Sigmoid colon (tissue), 4 donors: ENCODE data around the gene PCDHGB2.

Source experiments
- EP300 ChIP-seq, 4 donors: sonication (generic); formaldehyde crosslinking; IDR thresholded peaks; one replicate each; pipeline ENCODE4 v1.6.1; 2017; ENCODE audit warnings: antibody characterized with exemption in 4 of 4
- POLR2A ChIP-seq, 2 donors: fragments of 450-650 bp; IDR thresholded peaks; one replicate each; pipeline ENCODE4 v1.6.1; 2016; ENCODE audit warnings: antibody characterized with exemption in 2 of 2, mild to moderate bottlenecking in 2 of 2, moderate library complexity in 2 of 2
- TF ChIP-seq, protein P1 (sequence below), 4 experiments: fragments of 450-650 bp in 3 of 4; fragments of 200-600 bp in 1 of 4; IDR thresholded peaks; one replicate each; pipeline ENCODE4 v1.5.1; 2016 to 2019; ENCODE audit warnings: antibody characterized with exemption in 4 of 4, mild to moderate bottlenecking in 3 of 4, moderate library complexity in 2 of 4

DNA sequence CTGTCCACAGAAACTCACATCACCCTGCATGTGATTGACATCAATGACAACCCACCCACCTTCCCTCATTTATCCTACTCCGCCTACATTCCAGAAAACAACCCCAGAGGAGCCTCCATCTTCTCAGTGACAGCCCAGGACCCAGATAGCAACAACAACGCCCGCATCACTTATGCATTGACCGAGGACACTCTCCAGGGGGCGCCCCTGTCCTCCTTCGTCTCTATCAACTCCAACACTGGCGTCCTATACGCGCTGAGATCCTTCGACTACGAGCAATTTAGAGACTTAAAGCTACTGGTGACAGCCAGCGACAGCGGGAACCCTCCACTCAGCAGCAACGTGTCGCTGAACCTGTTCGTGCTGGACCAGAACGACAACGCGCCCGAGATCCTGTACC is 14.5 kb upstream of the PCDHGB2 start:
- TF ChIP-seq POLR2A (IDR thresholded peaks at IDR 0.05) (no peak), EP300 (IDR thresholded peaks at IDR 0.05) (no peak)
- TF ChIP-seq, protein P1, sequence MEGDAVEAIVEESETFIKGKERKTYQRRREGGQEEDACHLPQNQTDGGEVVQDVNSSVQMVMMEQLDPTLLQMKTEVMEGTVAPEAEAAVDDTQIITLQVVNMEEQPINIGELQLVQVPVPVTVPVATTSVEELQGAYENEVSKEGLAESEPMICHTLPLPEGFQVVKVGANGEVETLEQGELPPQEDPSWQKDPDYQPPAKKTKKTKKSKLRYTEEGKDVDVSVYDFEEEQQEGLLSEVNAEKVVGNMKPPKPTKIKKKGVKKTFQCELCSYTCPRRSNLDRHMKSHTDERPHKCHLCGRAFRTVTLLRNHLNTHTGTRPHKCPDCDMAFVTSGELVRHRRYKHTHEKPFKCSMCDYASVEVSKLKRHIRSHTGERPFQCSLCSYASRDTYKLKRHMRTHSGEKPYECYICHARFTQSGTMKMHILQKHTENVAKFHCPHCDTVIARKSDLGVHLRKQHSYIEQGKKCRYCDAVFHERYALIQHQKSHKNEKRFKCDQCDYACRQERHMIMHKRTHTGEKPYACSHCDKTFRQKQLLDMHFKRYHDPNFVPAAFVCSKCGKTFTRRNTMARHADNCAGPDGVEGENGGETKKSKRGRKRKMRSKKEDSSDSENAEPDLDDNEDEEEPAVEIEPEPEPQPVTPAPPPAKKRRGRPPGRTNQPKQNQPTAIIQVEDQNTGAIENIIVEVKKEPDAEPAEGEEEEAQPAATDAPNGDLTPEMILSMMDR (IDR thresholded peaks at IDR 0.05): no peak
